ENCODE results near the gene RANBP1. TPM values are rescaled to one million over a fixed set of nuclear protein-coding genes. Genes with fewer than 3 reads are reported as not detected.

The RANBP1 gene
- total RNA-seq, 2 experiments from 2014 or later, result 68.1 to 72.1 TPM

- ChIA-PET CTCF (interaction anchor here (2.1 kb wide), 1 partner anchor 11 kb away, joined by 8 read pairs; no protein-coding TSS in a partner anchor), POLR2A (interaction anchor here (1.8 to 3.1 kb wide), 4 partner anchors 11 to 147 kb away, joined by 5 to 17 read pairs (median 10); no protein-coding TSS in a partner anchor)
- Histone ChIP-seq H3K9me3 (ENCODE audit: control insufficient read depth in 1 of 2, insufficient read depth in 1 of 2, low read length in 2 of 2) (peaks cover 0 to 7% of the 10 kb centered on the region in 2 experiments), H3K4me3 (ENCODE audit: low read length) (peak overlapping the region; percentile 68), H3K4me1 (ENCODE audit: insufficient read depth, low read length) (peaks cover 81% of the 10 kb centered on the region), H3K36me3 (ENCODE audit: insufficient read depth, low read length) (peaks cover 61% of the 10 kb centered on the region), H3K27ac (ENCODE audit: low read depth in 1 of 2, low read length in 2 of 2) (peak overlapping the region; percentile 33 to 66), H3K27me3 (ENCODE audit: control insufficient read depth in 1 of 2, insufficient read depth in 2 of 2, low read length in 2 of 2) (peaks cover 0 to 5% of the 10 kb centered on the region in 2 experiments)
- ATAC-seq (ENCODE audit: poor library complexity) (no peak), DNase-seq (no peak)
- intact Hi-C loops (cut with DNase I, micrococcal nuclease), result loop anchor here in 1 of 2 experiments (5.0 to 10.0 kb wide), 6 partner anchors 264 to 996 kb away; partner anchors contain the start of genes DGCR2, GNB1L, MED15 and RTL10
- Mint-ChIP-seq H3K9me3 (no peaks in the 10 kb centered on the region), H3K27ac (peak overlapping the region; percentile 82), H3K4me3 (peak overlapping the region; percentile 89), H3K27me3 (no peaks in the 10 kb centered on the region), H3K4me1 (ENCODE audit: low read depth) (peaks cover 28% of the 10 kb centered on the region), H3K36me3 (ENCODE audit: low read depth) (peaks cover 49% of the 10 kb centered on the region)
- TF ChIP-seq, protein P1, sequence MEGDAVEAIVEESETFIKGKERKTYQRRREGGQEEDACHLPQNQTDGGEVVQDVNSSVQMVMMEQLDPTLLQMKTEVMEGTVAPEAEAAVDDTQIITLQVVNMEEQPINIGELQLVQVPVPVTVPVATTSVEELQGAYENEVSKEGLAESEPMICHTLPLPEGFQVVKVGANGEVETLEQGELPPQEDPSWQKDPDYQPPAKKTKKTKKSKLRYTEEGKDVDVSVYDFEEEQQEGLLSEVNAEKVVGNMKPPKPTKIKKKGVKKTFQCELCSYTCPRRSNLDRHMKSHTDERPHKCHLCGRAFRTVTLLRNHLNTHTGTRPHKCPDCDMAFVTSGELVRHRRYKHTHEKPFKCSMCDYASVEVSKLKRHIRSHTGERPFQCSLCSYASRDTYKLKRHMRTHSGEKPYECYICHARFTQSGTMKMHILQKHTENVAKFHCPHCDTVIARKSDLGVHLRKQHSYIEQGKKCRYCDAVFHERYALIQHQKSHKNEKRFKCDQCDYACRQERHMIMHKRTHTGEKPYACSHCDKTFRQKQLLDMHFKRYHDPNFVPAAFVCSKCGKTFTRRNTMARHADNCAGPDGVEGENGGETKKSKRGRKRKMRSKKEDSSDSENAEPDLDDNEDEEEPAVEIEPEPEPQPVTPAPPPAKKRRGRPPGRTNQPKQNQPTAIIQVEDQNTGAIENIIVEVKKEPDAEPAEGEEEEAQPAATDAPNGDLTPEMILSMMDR (IDR thresholded peaks at IDR 0.05), result no peak
These were observed 2.6 kb downstream of the RANBP1 start for GRCh38 chr22:20118300-20119020.

DNA sequence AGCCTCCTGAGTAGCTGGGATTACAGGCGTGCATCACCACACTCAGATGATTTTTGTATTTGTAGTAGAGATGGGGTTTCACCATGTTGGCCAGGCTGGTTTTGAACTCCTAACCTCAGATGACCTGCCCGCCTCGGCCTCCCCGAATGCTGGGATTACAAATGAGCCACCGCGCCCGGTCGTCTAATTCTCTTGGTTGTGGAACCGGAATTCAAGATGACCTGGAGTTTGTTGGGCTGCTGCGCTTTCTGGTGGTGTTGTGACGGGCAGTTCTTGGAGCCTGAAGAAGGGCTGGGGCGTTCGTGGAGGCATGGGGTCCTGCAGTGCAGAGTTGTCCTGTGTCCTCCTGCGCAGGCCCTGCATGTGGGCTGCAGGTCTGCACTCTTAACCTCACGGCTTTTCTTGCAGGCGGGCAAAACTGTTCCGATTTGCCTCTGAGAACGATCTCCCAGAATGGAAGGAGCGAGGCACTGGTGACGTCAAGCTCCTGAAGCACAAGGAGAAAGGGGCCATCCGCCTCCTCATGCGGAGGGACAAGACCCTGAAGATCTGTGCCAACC, 6.0 kb downstream of the RANBP1 start:
- TF ChIP-seq, protein P1 (IDR thresholded peaks at IDR 0.05), result no peak
- DNase-seq, result no peak
- ChIA-PET CTCF (no interaction called here), POLR2A (no interaction called here)
- no peak overlapping the region for H3K27ac ChIP-seq (ENCODE audit: low read depth in 1 of 2, low read length in 2 of 2)
- H3K4me3 Mint-ChIP-seq, result no peak overlapping the region
- H3K4me1 ChIP-seq (ENCODE audit: insufficient read depth, low read length), result peaks cover 57% of the 10 kb centered on the region
- no peaks in the 10 kb centered on the region for H3K9me3 Mint-ChIP-seq
- H3K27me3 ChIP-seq (ENCODE audit: control insufficient read depth in 1 of 2, insufficient read depth in 2 of 2, low read length in 2 of 2), result no peaks in the 10 kb centered on the region
- intact Hi-C loops (cut with DNase I, micrococcal nuclease), result no loop called here
- no peak for ATAC-seq (ENCODE audit: poor library complexity)
- H3K4me1 Mint-ChIP-seq (ENCODE audit: low read depth), result peaks cover 16% of the 10 kb centered on the region
- no peak overlapping the region for H3K4me3 ChIP-seq (ENCODE audit: low read length)
- H3K36me3 ChIP-seq (ENCODE audit: insufficient read depth, low read length), result peaks cover 63% of the 10 kb centered on the region
- H3K36me3 Mint-ChIP-seq (ENCODE audit: low read depth), result peaks cover 46% of the 10 kb centered on the region
- no peak overlapping the region for H3K27ac Mint-ChIP-seq
- H3K27me3 Mint-ChIP-seq, result no peaks in the 10 kb centered on the region
- no peaks in the 10 kb centered on the region for H3K9me3 ChIP-seq (ENCODE audit: control insufficient read depth in 1 of 2, insufficient read depth in 1 of 2, low read length in 2 of 2)

GRCh38 chr22:20123366-20124082, 7.6 kb downstream of the RANBP1 start:
- no peak overlapping the region for H3K27ac Mint-ChIP-seq
- ATAC-seq (ENCODE audit: poor library complexity) (no peak), DNase-seq (no peak)
- ChIA-PET CTCF (no interaction called here), POLR2A (no interaction called here)
- H3K4me1 ChIP-seq (ENCODE audit: insufficient read depth, low read length), result peaks cover 48% of the 10 kb centered on the region
- peaks cover 5% of the 10 kb centered on the region for H3K4me1 Mint-ChIP-seq (ENCODE audit: low read depth)
- peaks cover 48% of the 10 kb centered on the region for H3K36me3 Mint-ChIP-seq (ENCODE audit: low read depth)
- no peak overlapping the region for H3K4me3 ChIP-seq (ENCODE audit: low read length)
- TF ChIP-seq, protein P1 (IDR thresholded peaks at IDR 0.05), result no peak
- intact Hi-C loops (cut with DNase I, micrococcal nuclease), result no loop called here
- no peaks in the 10 kb centered on the region for H3K27me3 ChIP-seq (ENCODE audit: control insufficient read depth in 1 of 2, insufficient read depth in 2 of 2, low read length in 2 of 2)
- no peaks in the 10 kb centered on the region for H3K9me3 ChIP-seq (ENCODE audit: control insufficient read depth in 1 of 2, insufficient read depth in 1 of 2, low read length in 2 of 2)
- H3K9me3 Mint-ChIP-seq, result no peaks in the 10 kb centered on the region
- no peak overlapping the region for H3K4me3 Mint-ChIP-seq
- peaks cover 66% of the 10 kb centered on the region for H3K36me3 ChIP-seq (ENCODE audit: insufficient read depth, low read length)
- H3K27me3 Mint-ChIP-seq, result no peaks in the 10 kb centered on the region
- H3K27ac ChIP-seq (ENCODE audit: low read depth in 1 of 2, low read length in 2 of 2), result no peak overlapping the region
